Measurements from ENCODE around the gene NPAS1.

Gene NPAS1

DNA sequence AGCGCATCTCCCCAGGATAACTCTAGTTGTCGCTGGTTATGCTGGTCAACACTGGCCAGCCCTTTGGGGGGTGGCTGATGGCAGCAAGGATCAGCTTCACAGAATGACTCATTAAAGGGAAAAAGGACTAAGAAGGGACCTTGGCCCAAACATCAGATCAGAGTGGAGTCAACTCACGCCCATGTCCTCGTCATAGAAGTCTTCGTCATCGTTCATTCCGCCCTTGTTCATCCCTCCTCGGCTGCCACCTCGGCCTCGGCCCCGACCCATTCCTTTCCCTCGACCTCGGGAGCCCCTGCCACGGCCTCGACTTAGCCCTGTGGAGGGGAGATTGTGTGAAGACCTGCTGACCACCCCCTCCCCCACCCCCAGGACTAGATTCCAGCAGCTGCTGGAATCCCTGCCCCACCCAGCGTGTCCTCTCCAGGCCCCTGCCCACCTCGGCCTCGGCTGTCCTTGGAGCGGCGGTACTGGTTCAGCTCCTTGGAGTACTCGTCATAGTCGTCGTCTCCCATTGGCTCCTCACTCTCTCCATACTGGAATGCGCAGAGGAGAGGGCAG, 65.3 kb downstream of the NPAS1 start:
- DNase-seq: no peak

DNA sequence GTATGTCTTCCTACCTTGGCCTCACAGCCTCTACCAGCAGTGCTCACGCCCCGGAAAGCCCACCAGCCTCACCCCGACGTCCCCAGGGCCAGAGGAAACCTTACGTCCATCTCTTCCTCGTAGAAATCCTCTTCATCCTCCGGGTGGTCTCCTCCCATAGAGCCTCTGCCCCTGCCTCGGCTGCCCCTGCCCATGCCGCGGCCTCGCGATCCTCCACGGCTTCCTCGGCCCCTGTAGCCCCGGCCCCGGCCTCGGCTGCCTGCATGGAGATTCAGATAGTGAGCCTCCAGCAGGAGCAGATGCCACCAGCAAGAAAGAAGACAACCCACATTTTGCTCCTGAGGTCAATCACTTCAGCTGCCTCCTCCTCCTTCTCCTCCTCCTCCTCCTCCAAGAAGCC, 66.6 kb downstream of the NPAS1 start:
- no peak for DNase-seq

DNA sequence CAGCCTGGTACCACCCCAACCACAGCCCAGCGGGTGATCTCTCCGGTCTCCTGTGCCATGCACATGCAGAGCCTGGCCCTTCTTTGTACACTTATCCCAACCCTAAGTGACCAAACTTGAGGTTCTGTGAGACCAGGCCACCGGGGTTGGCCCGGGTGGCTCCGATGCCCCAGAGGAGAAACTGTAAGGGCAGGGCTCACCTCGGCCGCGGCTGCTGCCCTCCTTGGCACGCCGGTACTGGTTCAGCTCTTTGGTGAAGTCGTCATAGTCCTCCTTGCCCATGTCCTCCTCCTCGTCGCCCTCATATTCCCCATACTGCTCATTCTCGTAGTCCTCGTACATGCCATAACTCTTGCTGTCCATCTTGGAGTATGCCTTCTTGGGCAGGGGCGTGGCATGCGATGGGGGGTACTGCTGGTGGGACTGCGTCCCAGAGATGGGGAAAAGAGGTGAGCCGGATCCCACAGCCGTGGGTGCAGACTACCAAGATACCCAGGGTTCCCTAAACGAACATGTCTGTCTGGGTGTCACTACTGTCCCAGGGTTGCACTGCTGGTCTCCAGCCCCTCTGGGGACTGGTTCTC, 70.2 kb downstream of the NPAS1 start:
- DNase-seq: no peak

DNA sequence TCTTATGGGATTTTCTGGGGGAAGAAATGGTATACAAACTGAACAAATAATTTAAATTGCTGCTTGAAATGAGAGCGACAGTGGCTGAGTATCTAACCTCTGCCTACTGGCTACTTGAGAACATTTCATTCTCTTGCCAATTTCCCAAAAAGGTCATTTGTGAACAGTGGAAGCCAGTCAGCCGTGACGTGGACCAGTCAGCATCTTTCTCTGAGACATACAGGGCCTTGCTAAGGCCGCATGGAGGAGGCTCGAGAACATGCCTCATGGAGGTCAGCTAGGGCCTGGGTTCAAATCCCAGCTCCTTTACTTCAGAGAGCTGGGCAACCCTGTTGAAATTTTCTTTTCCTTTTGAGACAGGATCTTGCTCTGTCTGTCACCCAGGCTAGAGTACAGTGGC, 73.6 kb downstream of the NPAS1 start:
- DNase-seq: no peak

DNA sequence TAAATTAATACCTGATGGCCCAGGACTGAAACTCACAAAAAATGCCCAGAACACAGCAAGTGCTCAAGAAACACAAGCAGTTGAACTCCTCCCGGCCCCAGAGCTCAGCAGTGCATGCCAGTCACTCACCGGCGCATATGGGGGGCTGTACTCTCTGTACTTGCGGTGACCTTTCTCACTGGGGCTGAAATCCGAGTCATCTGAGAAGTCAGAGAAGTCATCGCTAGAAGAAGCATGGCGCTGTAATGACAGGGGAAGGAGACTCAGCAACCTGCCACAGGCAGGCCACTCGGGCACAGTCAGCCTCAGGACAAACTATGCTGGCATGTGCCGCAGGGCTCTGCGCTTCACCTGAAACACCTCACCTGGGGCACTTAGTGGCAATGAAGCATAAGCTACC, 74.2 kb downstream of the NPAS1 start:
- DNase-seq: peak in 1 of 2 donors; percentile 36

DNA sequence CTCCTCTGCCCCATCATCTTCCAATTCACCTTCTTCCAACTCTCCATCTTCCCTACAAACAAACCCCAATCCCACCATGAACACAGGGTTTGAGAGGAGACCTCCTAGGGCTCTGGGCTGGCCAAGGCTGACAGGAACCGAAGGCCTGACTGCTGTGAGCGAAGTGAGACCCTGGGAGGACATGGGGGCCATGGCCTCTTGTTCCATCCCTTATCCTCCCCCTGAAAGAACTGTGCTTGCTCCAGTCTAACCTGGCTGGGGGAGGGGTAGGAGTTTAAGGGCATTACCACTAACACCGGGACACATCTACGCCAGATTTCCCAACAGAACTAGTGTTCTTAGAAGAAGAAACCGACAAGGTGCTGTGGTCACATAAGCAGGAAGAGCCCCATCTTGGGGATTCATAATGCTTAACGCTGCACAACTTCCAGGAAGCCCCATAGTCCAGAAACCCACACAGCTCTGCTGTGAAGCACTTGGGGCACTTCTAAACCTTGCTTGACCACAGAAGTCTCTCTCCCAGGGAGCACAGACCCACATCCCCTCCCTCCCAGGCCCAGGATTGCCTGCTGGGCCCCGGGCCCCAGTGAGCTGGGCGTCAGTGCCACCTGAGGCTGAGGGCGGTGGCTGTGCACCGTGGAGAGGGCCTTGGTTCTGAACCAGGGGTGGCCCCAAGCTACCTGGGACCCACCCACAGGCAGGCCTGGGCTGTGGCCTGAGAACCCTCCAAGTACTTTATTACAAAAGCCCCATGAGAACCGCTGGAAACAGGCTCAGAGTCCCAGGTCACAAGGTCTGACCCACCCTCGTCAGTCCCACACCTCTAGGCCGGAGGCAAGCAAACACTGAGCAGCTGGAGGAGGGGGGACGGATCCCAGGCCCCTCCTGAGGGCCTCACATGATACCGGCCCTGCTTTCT, 75.2 kb downstream of the NPAS1 start:
- peak; percentile 24 to 39 for DNase-seq
